HEK293 (cell line): ENCODE data around the gene DCLK1.
A peak's percentile ranks its signal among the peaks of the same experiment; 100 is the strongest.

Experiments
- CTCF ChIA-PET: fragments of 350-600 bp; formaldehyde crosslinking; extraction: SDS; loops from one replicate; lab custom pipeline; 2021; ENCODE audit warnings: antibody characterized with exemption; lab: Yijun Ruan, JAX
- POLR2A ChIA-PET: fragments of 300-600 bp; formaldehyde crosslinking; extraction: SDS; loops from one replicate; lab custom pipeline; 2020; ENCODE audit warnings: antibody characterized with exemption, inconsistent platforms; lab: Yijun Ruan, JAX
- H3K27ac ChIP-seq: fragments of 200-500 bp; sonication (Bioruptor generic); 2 replicates; pipeline ENCODE4 v1.5.1; 2014; ENCODE audit warnings: low read depth, low read length, control low read depth, inconsistent platforms; ENCODE audit errors: extremely low read depth
- H3K36me3 ChIP-seq, 2 experiments: fragments of 200-500 bp in 1 of 2; sonication (Bioruptor generic) in 1 of 2; 1 replicate in 1 of 2; 2 replicates in 1 of 2; pipeline ENCODE4 v1.5.1; 2014 to 2017; ENCODE audit warnings: inconsistent platforms in 2 of 2, low read length in 2 of 2; ENCODE audit not compliant: control insufficient read depth in 2 of 2, insufficient read depth in 1 of 2
- H3K4me1 ChIP-seq: fragments of 200-500 bp; sonication (Bioruptor generic); 2 replicates; pipeline ENCODE4 v1.5.1; 2014; ENCODE audit warnings: mild to moderate bottlenecking, low read length, inconsistent platforms; ENCODE audit not compliant: control insufficient read depth, insufficient read depth
- H3K4me3 ChIP-seq: 2 replicates; pipeline ENCODE4 v1.5.1; 2011; ENCODE audit warnings: low read depth, mild to moderate bottlenecking, control low read depth, low read length, moderate library complexity
- H3K9me3 ChIP-seq: fragments of 200-500 bp; sonication (Bioruptor generic); 2 replicates; pipeline ENCODE4 v1.5.1; 2014; ENCODE audit warnings: low read depth, low read length, inconsistent platforms; ENCODE audit not compliant: control insufficient read depth, insufficient read depth
- HOXD13 ChIP-seq: sonication (generic); formaldehyde crosslinking; IDR thresholded peaks from 2 replicates; pipeline ENCODE4 v1.8.0; 2022; ENCODE audit warnings: missing genetic modification reagents, borderline replicate concordance
- KLF16 ChIP-seq: fragments of 450-650 bp; formaldehyde crosslinking; IDR thresholded peaks from 2 replicates; pipeline ENCODE4 v1.5.1; 2017; ENCODE audit warnings: missing biosample characterization, missing genetic modification characterization
- MZF1 ChIP-seq: fragments of 450-650 bp; formaldehyde crosslinking; IDR thresholded peaks from 2 replicates; pipeline ENCODE4 v1.5.1; 2017; ENCODE audit warnings: missing biosample characterization, missing genetic modification characterization, borderline replicate concordance
- ZBTB17 ChIP-seq: fragments of 450-650 bp; formaldehyde crosslinking; IDR thresholded peaks from 2 replicates; pipeline ENCODE4 v1.5.1; 2016; ENCODE audit warnings: missing biosample characterization, missing genetic modification characterization
- ZBTB48 ChIP-seq: fragments of 450-650 bp; formaldehyde crosslinking; IDR thresholded peaks from 2 replicates; pipeline ENCODE4 v1.5.1; 2016; ENCODE audit warnings: missing biosample characterization, missing genetic modification characterization
- ZNF610 ChIP-seq: fragments of 450-650 bp; formaldehyde crosslinking; IDR thresholded peaks from 2 replicates; pipeline ENCODE4 v1.5.1; 2016; ENCODE audit warnings: missing biosample characterization, missing genetic modification characterization, borderline replicate concordance
- ZNF76 ChIP-seq: fragments of 450-650 bp; formaldehyde crosslinking; IDR thresholded peaks from 2 replicates; pipeline ENCODE4; 2016; ENCODE audit warnings: low read depth, missing biosample characterization, missing genetic modification characterization, borderline replicate concordance
- TF ChIP-seq, protein P1 (sequence below): fragments of 450-650 bp; IDR thresholded peaks from 2 replicates; pipeline ENCODE4 v1.5.1; 2018; ENCODE audit warnings: missing biosample characterization, missing genetic modification characterization
- TF ChIP-seq, protein P2 (sequence below): fragments of 450-650 bp; formaldehyde crosslinking; IDR thresholded peaks from 2 replicates; pipeline ENCODE4 v1.5.1; 2016; ENCODE audit warnings: missing biosample characterization, missing genetic modification characterization
- TF ChIP-seq, protein P3 (sequence below): fragments of 450-650 bp; formaldehyde crosslinking; IDR thresholded peaks from 2 replicates; pipeline ENCODE4 v1.5.1; 2016; ENCODE audit warnings: missing biosample characterization, missing genetic modification characterization
- TF ChIP-seq, protein P4 (sequence below): fragments of 450-650 bp; formaldehyde crosslinking; IDR thresholded peaks from 2 replicates; pipeline ENCODE4 v1.5.1; 2017; ENCODE audit warnings: missing biosample characterization, missing genetic modification characterization
- TF ChIP-seq, protein P5 (sequence below): fragments of 450-650 bp; formaldehyde crosslinking; IDR thresholded peaks from 2 replicates; pipeline ENCODE4 v1.5.1; 2016; ENCODE audit warnings: missing biosample characterization, missing genetic modification characterization

The DCLK1 gene

DNA sequence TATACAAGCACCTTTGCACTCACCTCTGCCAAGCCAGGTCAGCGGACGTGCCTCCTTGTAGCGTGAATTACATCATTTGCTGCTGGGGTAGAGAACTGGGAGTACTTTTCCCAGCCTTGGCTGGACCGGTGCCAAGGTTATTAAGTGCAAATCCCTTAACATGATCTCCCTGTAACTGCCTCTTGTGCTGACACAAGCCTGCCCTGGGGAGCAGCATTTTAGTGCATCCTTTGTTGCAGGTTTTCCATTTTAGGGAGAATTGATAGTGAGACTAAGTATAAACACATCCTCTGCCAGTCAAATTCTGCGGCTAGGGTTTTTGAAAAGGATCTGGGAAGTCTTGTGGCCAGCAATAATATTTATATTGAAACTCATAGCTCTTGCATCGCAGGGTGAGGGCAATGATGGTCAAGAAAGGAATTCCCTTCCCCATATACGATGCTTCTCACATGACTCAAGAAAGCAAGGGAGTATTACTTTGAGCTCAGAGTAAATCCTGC, 32.7 kb upstream of the DCLK1 start (continued):
- TF ChIP-seq KLF16 (tag by site-specific recombination) = no peak

DNA sequence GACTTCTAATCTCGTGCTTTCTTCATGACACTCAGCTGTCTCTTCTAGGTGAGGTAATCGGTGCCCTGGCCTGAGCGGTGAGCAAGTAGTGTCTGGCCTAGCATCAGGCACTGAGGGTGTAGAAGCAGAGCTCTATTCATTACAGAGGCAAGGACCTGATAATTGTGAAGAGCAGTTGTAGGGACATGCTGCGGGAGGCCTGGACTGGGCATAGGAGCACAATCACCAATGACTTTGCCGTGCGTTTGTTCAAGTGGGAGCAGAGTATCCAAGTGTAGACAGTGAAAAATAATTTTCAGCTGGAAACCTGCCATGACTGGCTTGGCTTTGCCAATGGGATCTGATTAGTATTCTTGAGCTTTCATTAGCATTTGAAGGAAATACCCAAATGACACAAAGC, 32.1 kb upstream of the DCLK1 start:
- ChIA-PET CTCF (no interaction called here), POLR2A (interaction anchor here (0.6 kb wide), 1 partner anchor 9 kb away, joined by 4 read pairs; no protein-coding TSS in a partner anchor)
- no peak overlapping the region for H3K27ac ChIP-seq
- H3K9me3 ChIP-seq = no peaks in the 10 kb centered on the region
- H3K36me3 ChIP-seq = no peaks in the 10 kb centered on the region
- TF ChIP-seq, protein P1, sequence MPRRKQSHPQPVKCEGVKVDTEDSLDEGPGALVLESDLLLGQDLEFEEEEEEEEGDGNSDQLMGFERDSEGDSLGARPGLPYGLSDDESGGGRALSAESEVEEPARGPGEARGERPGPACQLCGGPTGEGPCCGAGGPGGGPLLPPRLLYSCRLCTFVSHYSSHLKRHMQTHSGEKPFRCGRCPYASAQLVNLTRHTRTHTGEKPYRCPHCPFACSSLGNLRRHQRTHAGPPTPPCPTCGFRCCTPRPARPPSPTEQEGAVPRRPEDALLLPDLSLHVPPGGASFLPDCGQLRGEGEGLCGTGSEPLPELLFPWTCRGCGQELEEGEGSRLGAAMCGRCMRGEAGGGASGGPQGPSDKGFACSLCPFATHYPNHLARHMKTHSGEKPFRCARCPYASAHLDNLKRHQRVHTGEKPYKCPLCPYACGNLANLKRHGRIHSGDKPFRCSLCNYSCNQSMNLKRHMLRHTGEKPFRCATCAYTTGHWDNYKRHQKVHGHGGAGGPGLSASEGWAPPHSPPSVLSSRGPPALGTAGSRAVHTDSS = no peak
- TF ChIP-seq MZF1 (tag by site-specific recombination) = no peak
- H3K4me1 ChIP-seq = peaks cover 15% of the 10 kb centered on the region
- no peak overlapping the region for H3K4me3 ChIP-seq

DNA sequence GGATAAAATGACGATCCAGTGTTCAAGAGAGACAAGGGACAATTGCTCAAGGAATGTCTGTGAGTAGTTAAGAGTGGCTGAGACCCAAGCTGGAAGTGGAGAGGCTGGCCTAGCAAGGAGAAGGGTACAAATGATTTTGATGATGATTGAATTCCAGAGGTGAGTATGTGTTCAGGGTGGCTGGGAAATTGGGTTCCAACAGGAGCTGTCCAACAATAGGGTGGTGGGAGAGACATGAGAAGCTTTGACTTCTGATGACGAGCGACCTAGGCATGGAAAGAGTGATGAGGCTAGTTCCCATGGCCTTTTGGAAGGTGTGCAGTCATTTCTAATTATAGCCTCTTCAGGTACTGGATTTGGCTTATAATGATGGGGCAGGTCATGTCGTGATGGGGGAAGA, 29.1 kb upstream of the DCLK1 start:
- no peak overlapping the region for H3K4me3 ChIP-seq
- H3K9me3 ChIP-seq = no peaks in the 10 kb centered on the region
- no peak overlapping the region for H3K27ac ChIP-seq
- TF ChIP-seq, protein P2, sequence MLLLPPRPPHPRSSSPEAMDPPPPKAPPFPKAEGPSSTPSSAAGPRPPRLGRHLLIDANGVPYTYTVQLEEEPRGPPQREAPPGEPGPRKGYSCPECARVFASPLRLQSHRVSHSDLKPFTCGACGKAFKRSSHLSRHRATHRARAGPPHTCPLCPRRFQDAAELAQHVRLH (tag by site-specific recombination) = no peak
- TF ChIP-seq ZNF76 (tag by site-specific recombination) = no peak
- TF ChIP-seq, protein P3, sequence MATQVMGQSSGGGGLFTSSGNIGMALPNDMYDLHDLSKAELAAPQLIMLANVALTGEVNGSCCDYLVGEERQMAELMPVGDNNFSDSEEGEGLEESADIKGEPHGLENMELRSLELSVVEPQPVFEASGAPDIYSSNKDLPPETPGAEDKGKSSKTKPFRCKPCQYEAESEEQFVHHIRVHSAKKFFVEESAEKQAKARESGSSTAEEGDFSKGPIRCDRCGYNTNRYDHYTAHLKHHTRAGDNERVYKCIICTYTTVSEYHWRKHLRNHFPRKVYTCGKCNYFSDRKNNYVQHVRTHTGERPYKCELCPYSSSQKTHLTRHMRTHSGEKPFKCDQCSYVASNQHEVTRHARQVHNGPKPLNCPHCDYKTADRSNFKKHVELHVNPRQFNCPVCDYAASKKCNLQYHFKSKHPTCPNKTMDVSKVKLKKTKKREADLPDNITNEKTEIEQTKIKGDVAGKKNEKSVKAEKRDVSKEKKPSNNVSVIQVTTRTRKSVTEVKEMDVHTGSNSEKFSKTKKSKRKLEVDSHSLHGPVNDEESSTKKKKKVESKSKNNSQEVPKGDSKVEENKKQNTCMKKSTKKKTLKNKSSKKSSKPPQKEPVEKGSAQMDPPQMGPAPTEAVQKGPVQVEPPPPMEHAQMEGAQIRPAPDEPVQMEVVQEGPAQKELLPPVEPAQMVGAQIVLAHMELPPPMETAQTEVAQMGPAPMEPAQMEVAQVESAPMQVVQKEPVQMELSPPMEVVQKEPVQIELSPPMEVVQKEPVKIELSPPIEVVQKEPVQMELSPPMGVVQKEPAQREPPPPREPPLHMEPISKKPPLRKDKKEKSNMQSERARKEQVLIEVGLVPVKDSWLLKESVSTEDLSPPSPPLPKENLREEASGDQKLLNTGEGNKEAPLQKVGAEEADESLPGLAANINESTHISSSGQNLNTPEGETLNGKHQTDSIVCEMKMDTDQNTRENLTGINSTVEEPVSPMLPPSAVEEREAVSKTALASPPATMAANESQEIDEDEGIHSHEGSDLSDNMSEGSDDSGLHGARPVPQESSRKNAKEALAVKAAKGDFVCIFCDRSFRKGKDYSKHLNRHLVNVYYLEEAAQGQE (tag by site-specific recombination) = peak; percentile 87
- no peaks in the 10 kb centered on the region for H3K36me3 ChIP-seq
- peaks cover 19% of the 10 kb centered on the region for H3K4me1 ChIP-seq
- POLR2A ChIA-PET = no interaction called here
- CTCF ChIA-PET = interaction anchor here (1.4 kb wide), 1 partner anchor 14 kb away, joined by 3 read pairs; no protein-coding TSS in a partner anchor

DNA sequence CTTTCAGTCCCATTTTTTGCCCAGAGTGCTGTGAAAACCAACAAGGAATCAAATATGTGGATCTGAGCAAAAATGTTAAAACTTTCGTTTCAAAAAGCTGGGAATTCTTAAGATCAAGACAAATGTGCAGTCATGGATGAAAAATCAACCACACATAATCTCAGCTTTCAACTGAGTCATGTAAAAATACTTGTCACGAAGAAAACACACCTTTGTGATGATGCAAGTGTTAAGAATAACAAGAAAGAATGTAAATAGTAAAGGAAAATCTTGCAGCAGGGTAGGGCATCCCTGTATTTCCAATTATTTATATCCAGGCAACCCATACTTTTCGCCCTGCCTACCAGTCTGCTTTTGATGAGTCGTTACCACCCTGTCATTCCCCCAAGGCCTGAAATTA, 27.4 kb upstream of the DCLK1 start:
- TF ChIP-seq, protein P4, sequence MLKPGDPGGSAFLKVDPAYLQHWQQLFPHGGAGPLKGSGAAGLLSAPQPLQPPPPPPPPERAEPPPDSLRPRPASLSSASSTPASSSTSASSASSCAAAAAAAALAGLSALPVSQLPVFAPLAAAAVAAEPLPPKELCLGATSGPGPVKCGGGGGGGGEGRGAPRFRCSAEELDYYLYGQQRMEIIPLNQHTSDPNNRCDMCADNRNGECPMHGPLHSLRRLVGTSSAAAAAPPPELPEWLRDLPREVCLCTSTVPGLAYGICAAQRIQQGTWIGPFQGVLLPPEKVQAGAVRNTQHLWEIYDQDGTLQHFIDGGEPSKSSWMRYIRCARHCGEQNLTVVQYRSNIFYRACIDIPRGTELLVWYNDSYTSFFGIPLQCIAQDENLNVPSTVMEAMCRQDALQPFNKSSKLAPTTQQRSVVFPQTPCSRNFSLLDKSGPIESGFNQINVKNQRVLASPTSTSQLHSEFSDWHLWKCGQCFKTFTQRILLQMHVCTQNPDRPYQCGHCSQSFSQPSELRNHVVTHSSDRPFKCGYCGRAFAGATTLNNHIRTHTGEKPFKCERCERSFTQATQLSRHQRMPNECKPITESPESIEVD = peak; percentile 48; the same call in 1 of the 2 replicates
- TF ChIP-seq, protein P5, sequence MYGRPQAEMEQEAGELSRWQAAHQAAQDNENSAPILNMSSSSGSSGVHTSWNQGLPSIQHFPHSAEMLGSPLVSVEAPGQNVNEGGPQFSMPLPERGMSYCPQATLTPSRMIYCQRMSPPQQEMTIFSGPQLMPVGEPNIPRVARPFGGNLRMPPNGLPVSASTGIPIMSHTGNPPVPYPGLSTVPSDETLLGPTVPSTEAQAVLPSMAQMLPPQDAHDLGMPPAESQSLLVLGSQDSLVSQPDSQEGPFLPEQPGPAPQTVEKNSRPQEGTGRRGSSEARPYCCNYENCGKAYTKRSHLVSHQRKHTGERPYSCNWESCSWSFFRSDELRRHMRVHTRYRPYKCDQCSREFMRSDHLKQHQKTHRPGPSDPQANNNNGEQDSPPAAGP = peak; percentile 35; the same call in 1 of the 2 replicates
- TF ChIP-seq ZNF610 (tag by site-specific recombination) (no peak), ZBTB48 (tag by site-specific recombination) (no peak), ZBTB17 (no peak), HOXD13 (CRISPR knock-in tag) (no peak)
- TF ChIP-seq, all 188 proteins: peak for 2
- ChIA-PET POLR2A (no interaction called here), CTCF (interaction anchor here (0.5 to 1.2 kb wide), 2 partner anchors 75 to 889 kb away, joined by 3 read pairs; no protein-coding TSS in a partner anchor)
- no peak overlapping the region for H3K27ac ChIP-seq
- no peak overlapping the region for H3K4me3 ChIP-seq
- peaks cover 12% of the 10 kb centered on the region for H3K4me1 ChIP-seq
- H3K9me3 ChIP-seq = no peaks in the 10 kb centered on the region
- no peaks in the 10 kb centered on the region for H3K36me3 ChIP-seq
